Measurements from ENCODE around the gene STX3.

- no peak for TF ChIP-seq CTCF (IDR thresholded peaks at IDR 0.05)
- no peak for TF ChIP-seq POLR2A (IDR thresholded peaks at IDR 0.05)
These were observed 22.9 kb downstream of the STX3 start for GRCh38 chr11:59778122-59778521.
